HG03442 (cell line): ENCODE measurements around the gene ADGRA1.

Experiments
- ATAC-seq: cut with Tn5 transposase; IDR thresholded peaks from one replicate; pipeline ENCODE4 v1.9.1; 2021; ENCODE audit warnings: mild to moderate bottlenecking, moderate library complexity; ENCODE audit not compliant: unreplicated experiment

ADGRA1 gene

DNA sequence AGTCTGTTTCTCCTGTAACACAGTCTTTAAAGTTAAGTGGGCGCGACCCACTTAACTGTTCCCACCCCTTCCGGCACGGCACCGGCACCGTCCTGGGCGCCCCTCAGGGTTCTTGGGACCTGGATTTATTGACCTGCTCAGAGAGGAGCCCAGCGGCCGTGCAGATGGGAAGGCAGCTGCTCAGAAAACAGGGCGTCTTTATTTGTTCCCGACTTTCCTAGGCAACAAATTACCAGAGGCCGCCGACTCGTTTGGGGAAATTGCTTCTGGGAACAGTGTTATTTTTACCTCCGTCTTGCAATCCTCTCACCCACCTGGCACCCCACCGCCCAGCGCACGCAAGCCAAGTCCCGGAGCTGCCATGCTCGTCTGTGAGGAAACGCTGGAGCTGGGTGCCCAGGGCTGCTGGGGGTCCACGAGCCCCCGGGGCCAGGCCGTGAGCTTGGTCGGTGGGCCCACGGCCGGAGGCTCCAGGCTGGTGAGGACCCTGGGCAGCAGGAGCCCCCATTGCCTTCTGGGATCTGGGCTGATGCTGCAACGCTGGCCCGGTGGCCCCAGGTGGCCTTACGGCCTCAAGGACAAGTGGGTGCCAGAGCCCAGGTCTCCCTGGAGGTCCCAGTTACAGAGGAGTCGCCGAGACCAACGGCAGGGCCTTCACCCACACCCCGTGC lies 14.9 kb upstream of the ADGRA1 start:
- ATAC-seq, result no peak

DNA sequence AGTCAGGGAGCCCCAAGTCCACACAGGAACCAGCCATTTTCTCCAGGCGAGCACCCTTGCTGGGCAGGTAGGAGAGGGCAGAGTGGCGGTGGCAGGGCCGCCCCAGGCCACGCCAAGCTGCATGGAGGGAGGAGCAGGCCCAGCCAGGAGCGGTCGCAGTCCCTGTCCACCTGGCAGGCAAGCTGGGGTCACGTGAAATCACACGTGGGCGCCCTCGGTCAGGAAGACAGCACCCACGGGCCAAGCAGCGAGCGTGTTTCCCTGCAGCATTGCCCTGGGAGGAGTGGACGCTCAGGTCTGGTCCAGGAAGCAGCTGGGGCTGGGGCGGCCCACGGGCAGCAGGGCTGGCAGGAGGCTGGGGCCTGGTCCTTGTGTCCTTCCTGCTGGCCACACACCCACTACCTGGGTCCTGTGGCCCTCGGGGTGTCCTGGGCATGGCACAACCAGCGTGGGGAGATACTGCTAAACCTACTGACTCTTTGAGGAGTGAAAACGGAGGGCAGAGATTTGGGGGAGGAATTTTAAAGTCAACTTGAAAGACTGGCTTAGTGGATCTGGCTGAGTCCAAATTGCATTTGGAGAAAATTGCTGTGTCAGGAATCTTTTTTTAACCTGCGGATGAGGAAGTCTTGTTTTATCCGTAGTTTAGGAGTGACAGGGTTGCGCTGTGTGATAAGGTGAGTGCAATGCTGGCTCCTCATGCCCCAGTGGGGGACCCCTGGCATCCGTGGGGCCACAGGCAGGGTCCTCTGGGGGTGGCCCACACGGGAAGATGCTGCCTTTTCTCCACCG lies 12.2 kb upstream of the ADGRA1 start:
- no peak for ATAC-seq

DNA sequence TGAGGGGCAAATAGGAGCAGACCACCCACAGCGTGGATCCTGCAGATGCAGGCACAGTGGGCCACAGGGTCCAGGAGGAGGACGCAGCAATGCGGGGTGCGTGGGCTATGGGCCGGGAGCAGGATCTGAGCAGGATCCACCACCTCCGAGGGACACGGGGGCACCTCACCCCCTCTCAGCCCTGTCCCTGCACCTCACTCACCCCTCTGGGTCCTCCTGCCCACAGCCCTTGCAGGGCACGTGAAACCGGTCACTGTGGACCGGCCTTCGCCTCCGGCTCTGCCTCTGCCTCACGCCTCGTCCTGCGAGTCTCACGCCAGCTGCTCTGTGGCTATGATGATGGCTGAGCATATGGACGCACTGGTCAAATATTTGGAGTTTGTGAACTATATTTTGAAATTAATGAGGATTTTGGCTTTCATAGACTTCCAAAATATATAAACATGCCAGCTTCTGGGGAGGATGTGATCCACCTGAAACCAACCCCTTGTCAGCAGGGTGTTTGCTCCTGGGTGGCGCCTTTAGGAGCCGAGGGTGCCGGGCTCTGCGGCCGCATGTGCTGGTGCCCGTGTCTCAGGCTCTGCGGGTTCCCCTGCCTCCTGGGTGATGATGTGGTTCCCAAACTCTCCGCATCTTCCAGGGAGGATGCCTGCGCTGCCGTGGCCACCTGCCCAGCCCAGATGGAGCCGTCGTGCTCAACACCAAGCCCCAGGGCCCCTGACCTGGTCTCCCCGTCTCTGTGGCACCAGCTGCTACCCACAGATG lies 11.3 kb upstream of the ADGRA1 start:
- no peak for ATAC-seq

DNA sequence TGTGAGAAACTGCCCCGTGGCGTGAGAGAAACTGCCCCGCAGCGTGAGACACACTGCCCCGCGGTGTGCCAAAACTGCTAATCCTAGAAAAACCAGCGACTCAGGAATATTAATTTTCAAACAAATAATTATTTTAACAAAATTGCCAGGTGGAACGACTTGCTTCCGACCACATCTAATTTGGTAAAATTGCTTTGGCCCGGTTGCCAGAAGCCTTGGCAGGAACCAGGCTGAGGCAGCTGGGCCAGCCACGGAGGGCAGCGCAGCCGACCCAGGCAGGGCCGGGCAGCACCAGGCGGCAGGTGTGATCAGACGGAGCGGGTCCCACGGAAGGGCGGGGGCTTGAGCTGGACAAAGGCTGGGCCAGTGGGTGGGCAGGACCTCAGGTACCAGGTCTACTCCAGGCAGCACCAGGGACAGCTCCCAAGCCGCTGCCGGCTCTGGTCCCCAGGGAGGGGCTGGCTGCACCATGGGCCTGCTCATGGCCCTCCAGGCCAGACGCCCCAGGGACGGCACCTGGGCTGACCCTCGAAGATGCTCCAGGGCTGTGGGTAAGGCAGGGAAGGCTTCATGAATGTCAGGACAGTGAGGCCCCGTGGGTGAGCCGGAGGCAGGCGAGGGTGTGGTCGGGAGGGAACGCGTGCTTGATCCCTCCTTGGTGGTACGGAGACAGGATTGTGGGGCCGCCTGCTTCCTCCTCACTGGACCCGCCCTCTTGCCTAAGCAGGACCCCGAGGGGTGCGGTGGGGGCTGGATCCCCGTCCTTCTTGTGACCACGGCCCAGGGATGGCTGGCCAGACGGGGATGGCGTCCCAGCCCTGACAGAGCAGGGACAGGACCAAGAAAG lies 7.7 kb upstream of the ADGRA1 start:
- no peak for ATAC-seq

DNA sequence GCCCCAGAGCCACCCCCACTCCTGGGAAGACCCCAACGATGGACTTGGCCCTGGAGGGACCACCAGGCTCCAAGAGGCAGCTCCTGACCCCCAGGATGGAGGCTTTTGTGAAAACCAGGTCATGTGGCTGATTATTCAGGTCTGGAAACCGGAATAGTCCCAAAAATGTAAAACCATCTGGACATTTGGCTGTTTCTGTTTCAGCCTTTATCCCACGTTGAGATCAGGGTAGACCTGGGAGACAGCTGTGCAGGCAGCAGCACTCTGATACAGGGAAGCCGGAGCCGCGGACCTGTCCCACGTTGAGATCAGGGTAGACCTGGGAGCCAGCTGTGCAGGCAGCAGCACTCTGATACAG lies 7.1 kb upstream of the ADGRA1 start:
- no peak for ATAC-seq

DNA sequence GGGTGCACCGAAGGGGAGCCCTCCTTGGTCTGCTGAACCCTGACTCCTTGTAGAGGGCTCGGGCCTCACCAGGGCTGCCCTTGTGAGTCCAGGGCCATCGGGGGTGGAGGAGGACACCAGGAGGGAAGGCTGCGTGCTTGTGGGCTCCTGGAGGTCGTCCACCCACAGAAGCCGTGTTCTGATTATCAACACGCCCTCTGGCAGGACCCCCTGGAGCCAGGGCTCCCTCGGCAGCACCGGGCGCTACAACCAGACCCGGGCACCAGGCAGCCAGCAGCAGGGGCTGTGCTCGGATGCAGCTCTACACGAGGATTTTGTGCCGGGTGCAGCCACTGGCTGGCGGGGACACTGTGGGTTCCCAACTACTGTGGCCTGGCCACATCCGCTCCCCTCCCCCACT lies 6.1 kb upstream of the ADGRA1 start:
- no peak for ATAC-seq

DNA sequence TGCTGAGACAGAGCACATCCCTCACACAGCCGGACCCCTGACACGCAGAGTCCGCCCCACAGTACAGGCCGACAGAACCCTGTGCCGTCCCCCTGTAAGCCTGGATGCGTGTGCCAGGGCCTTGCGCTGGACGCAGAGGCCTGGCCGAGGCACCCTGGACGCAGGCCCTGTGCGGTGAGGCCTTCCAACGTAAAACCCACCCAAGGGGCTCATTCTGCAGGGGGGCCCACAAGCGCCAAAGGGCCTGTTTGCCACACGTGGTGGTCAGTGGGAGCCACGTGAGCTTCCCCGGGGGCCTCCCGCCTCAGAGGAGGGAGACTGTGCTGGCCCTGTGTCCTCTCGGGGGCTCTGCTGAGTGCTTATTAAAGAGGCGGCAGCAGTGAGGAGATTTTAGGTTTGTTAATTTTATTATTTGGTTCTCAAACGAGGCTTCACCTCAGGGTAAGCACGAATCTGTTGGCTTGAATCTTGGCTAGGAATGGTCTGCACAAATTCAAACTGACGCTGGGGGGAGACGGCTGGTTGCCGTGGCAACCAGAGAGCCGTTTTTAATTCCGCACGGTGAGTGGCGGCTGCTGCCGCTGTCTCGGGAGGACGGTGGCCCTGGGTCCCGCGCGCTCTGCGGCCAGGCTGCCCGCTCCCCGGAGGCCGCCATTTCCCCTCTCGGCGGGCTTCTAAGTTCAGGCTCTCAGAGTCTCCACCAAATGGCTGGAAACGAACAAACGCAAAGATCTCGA lies 4.9 kb upstream of the ADGRA1 start:
- no peak for ATAC-seq

DNA sequence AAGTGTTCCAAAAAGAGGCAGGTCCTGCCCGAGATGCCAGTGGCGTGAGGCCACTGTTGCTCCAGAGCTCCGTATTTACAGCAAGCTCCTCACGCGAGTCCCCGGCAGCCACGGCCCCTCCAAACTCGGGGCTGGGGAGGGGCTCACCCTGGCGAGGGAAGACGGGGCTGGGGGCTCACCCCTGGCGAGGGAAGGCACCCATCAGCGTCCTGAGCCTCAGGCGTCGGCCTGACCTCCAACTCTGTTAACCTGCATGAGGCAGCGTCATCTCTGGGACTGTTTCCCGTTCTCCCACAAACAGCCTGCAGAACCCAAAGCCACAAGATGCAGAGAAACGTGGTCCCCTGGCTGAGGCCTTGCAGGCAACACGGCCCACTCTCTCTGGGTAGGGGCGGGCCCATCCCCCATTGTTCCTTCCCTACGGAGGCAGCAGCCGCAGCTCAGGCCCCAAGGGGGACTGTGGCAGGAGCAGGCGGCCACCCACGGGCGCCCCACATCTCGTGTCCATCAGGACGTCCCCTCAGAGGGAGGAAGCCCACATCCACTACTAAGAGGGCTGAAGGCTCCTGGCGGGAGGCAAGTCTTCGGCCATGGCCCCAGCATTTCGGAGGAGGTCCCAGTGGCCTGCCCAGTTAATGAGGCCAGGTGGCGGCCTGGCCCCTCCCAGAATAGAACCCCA lies 4.2 kb upstream of the ADGRA1 start:
- no peak for ATAC-seq

DNA sequence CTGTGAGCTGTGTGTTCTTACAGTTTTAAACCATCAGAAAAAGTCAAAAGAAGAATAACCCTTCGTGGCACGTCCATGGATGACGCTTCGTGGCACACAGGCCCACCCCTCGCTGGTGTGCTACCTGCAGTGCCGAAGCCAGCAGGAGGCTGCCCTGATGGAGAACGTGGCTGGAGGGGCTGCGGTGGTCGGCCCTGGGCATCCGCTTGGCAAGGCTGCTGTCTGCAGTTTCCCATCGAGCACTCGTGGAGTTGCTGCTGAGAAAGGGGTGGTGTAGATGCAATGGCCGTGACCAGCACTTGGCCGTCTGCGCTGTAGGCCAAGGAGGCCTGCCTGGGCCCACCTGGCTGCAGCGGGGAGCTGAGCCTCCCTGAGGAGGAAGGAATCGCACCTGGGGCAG lies 3.2 kb upstream of the ADGRA1 start:
- no peak for ATAC-seq

DNA sequence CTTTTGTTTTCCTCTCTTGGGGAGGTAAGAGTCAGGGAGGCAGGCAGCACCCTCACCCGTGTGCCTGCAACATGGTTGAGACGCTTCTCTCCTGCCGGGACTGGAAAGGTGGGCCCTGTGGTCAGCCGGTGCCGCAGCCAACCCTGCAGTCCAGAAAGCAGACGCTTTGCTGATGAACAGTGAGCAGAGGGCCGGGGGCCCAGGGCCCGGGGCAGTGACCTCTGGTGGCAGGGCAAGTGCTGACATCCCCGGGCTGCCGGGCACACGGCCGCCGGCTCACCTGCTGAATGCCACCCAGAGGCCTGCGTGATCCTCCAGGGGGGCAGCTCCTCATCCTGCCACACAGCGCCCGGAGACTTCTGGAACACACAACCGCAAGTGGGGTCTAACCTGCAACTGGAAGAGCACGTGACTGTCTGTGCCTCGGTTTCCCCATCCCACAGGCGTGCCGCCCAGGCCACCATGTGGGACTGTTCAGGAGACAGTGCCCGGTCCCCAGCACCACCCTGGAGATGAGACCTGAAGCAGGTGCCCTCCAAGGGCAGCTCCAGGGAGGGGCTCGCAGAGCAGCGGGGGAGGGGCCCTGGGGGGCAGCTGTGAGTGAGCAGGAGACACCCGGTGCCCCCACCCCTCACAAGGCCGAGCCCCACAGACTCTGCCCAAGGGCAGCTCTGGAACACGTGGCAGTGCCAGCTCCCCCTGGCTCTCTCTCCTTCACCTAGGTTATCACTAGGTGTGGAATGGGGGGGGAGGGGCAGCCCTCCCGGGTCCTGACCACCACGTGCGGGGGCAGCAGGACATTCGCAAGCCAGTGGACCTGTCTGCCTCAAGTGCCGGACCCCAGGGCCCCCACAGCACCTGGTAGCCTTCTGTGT lies 2.2 kb upstream of the ADGRA1 start:
- no peak for ATAC-seq

DNA sequence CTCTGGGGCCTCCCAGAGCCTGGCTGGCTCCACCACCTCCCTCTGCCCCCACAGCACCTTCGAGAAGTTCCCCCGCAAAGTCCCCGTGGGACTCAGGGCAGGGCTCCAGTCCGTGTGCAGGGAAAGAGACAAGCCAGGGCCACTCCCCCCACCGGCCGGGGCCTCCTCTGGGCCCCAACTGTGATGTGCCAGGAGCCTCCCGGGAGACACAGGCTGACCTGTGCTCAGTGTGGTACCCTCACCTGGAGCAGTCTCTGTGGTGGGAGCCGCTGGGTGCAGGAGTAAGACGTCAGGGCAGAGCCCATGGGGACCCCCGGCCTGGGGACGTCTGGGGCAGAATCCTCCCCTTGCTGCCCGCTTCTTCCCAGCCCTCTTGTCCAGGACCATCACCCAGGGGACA lies 1.5 kb upstream of the ADGRA1 start:
- ATAC-seq, result no peak

DNA sequence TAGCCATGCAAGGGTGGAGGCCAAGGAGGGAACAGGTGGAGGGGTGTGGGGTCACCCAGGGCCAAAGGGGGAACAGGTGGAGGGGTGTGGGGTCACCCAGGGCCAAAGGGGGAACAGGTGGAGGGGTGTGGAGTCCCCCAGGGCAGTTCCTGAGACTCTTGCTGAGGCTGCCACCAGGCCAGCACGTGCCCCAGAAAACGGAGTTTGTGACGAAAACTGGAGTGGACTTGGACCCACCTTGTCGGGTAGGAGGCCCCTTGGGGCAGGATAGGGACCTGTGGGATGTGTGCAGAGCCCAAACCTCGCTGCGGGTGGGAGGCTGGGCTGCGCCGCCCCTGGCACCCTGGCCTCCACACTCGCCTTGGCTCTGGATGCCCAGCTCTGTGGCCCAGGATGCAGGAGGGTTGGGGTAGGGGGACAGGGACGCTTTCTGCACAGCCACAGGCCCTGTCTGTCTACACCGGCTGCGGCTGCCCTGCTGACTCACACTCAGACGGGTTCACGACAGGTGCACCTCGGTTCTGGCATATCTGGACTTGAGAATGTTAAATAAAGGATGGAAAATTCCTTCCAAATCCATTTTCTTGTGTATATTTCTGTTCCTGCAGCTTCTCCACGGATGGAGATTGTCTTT lies 562 bp upstream of the ADGRA1 start:
- ATAC-seq, result no peak

DNA sequence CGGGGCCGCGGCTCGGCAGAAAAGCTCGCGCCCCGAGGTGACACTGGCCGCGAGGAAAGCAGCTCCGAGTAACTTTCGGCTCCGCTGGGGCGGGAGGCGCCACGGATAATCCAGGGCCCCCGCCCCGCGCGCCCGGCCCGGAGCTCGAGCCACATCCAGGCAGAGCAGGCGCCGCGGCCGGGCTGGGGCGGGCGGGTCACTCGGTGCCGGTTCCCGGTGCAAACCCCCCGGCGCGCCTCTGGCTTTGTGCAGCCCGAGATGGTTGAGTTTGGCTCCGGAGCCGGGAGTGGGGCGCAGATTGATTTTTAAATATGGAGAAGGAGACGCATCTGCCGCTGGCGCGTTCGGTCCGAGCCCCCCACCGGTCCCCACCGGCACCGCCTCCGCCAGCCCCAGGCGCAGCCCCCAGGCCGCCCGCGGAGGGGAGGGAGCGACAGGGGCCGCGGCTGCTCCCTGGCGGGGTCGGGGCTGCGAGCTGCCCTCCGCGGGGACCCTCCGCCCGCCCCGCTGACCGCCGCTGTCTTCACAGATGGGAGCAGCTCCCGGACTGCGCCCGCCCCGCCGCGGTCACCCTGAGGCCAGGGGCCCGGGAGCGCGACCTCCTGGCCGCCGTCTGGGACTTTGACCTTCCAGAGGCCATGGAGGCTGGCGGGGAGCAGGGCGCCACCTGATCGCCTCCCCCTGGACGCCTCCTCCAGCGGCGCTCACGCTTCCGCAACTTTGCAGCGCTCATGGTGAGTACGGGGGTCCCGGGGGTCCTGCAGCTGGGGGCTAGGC lies 643 bp downstream of the ADGRA1 start:
- no peak for ATAC-seq

DNA sequence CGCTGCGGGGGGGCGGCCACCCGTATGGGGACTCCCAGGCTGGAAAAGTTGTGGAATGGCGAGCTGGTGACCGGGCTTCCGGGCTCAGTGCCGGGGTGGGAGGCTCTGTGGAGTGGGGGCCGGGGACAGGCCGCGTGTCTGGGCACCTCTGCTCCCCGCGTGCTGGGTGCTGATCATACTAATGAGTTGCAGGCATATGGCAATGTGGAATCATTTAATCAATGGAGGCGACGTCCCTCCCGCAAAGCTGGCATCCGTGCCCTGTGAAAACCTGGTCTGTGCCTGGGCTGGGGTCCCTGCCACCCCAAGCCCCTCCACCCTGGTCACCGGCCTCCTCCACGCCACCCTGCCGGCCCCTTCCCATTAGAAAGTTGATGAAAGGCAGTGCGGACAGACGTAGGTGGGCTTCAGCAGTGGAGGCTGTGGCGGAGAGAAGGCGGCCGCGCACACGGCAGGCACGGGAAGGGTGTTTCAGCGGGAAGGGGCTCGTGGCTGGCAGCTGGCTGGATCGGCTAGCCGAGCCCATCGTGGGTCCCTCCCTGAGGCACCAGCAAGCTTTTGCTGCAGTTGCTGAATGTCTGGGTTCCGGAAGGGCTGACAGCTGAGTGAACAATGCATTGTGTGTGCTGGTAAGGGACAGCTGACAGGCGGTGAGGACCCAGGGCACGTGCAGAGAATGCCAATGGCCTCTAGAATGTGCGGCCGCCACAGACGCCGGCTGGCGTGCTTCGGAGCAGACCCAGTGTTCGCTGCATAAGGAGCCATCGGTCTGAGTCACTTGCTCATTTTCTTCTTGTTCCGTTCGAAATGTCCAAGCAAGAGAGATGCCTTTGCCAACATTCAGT lies 1.5 kb downstream of the ADGRA1 start:
- ATAC-seq, result no peak

DNA sequence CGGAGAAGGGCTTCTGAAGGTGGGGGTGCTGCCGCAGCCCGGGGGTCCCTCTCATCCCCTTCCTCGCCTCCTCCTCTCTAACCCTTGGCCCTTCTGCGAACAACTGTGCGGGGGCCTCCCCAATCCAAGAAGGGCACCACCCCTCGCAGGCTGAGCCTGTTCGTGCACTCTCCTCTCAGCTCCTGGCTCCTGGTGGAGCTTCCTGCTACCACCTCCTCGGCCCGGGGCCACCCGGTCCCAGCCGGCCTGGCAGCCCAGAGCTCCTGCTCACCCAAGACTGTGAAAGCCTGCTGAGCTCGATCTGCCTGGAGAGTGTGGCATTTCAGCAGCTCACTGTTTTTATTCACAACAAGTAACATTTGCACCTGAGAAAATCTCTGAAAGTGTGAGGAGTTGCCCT lies 2.4 kb downstream of the ADGRA1 start:
- ATAC-seq, result no peak

DNA sequence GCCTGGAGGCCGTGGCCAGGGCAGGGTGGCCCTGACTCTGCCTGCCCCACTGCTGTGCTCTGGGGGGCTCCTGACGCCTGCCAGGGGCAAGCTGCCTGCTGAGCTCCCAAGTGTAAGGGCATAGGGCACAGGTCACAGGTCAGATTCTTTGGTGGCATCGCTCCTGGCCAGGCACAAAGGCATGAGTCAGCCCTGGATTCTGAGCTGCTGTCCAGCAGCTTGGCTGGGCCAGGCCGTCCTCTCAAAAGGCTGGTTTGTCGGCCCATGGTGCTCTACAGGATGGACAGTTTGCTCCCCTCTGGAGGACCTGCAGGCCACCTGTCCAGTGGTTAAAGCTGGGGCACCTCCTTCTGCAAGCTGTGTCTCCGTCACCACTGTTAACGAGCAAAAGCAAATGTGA lies 2.9 kb downstream of the ADGRA1 start:
- no peak for ATAC-seq

DNA sequence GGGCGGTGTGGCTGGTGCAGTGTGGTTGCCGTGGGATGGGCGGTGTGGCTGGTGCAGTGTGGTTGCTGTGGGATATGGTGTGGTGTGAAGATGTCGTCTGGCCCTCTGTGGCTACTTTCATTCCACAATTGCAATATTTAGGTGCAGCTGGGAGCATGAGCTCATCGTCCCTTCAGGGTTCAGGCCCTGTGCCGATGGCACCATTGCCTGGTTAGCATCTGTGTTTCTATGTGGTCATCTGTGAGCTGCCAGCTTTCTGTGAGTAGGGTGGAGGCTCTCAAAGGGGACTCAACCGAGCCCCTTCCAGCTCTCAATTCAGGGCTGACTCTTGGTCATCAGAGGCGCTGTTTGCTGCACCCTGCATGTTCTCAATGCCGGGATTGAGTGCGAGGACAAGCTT lies 3.6 kb downstream of the ADGRA1 start:
- no peak for ATAC-seq
